Measurements from ENCODE around the gene SUFU.
"Not testable (repeated sequence)": the region's sequence is repeated elsewhere in the genome, so short reads cannot be mapped to it uniquely, and the experiment has no call there.

The SUFU gene

DNA sequence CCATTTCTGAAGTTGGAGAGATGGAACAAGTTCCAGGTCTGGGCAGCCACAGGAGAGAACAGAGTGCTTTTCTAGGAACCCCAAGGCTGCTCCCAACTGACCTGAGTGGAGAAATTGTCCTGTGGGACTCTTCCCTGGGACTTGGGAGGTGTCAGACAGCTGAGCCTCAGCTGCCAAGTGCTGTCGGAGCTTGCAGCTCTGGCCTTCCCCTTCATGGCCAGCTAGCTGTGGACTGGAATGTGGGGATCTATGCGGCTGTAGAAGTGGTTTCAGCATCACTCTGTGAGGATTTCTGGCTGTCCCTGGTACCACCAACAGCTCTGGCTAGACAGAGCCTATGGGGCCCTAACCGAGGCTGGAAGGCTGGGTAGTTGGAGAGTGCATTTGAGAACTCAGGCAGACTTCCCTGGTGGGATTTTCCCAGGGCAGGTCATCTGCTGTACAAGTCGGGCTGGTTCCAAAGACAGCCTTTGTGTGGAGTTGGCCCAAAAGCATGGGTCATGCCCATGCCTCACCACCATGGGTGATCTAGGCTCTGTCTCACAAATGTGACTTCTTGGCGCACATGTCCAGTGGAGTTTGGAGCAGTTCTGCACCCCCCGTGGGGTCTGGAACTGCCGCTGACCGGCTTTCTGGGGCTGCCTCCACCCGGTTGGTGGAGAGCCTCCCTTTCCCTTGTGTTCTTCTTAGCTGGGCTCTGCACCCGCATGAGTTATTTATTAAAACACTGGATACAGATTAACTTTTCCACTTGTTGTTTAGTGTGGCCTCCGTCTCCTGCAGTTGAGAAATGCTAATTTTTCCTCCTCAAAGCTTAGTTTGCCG, 10.9 kb downstream of the SUFU start:
- no peak for DNase-seq (ENCODE audit: low read depth in 2 of 2)

DNA sequence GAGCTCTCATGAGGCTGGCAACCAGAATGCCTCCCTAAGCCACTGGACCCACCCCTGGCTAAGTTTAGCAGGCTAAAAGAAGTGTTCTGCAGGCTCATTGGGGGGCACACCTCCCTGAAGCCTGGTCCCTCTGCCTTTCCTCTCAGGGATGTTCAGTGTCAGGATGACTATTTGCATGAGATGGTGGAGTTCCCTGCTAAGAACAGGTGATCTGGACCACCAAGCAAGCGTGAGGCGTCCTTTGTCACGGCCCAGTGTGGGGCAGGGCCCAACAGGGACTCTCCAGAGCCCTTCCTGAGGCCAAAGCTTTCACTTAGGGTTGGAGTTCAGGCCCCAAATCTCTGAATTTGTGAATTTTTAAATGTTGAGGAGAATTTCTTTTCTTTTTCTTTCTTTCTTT, 12.0 kb downstream of the SUFU start:
- DNase-seq (ENCODE audit: low read depth in 2 of 2) = no peak

DNA sequence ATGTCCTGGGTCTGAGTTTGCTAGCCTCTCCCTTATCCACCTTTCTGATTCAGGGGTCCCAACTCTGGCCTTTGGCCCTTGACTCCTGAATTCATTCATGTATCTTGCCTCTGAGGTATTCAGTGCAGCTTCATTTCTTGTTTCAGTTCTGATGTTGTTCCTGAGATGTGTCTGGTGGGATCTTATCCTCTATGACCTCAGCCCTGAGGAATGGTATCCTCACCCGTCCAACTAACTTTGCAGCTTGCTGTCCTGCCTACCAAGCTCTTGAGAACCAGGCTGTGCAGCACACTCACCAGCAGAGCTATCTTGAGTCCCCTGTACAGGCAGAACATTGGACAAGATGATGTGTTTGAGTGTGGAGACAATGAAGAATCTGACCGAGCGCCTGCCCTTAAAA, 13.8 kb downstream of the SUFU start:
- DNase-seq (ENCODE audit: low read depth in 2 of 2) = no peak

DNA sequence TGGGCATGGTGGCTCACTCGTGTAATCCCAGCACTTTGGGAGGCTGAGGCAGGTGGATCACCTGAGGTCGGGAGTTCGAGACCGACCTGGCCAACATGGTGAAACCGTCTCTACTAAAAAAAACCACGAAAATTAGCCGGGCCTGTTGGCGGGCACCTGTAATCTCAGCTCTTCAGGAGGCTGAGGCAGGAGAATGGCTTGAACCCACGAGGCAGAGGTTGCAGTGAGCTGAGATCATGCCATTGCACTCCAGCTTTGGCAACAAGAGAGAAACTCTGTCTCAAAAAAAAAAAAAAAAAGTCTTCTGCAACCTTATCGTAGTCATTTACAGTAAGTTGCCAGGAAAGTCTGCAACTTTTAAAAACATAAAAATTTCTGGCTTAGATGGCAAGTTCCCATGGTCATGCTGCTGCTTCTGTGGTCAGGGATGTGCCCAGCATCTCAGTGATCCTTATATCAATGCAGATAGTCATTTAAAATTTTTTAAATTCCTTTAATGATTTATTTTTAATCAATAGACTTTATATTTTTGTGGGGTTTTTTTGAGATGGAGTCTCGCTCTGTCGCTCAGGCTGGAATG, 15.6 kb downstream of the SUFU start:
- no peak for DNase-seq (ENCODE audit: low read depth in 2 of 2)

DNA sequence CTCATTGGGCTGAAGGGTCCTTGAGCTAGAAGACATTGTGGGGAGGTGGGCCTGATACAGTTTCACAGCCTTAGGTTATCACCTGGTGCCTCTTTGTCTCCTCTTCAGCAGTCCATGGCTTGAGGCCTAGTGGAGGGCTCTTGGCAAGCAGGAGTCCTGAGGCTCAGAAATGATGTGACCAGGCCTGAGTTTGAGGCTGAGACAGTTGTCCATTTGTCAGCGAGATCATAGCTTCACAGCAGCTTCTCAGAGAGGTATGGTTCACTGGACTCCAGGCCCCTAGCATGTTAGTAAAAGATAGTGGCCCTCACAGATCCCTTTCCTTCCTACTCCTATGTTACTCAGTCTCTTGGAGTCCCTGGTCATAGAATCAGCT, 19.1 kb downstream of the SUFU start:
- no peak for DNase-seq (ENCODE audit: low read depth in 2 of 2)

DNA sequence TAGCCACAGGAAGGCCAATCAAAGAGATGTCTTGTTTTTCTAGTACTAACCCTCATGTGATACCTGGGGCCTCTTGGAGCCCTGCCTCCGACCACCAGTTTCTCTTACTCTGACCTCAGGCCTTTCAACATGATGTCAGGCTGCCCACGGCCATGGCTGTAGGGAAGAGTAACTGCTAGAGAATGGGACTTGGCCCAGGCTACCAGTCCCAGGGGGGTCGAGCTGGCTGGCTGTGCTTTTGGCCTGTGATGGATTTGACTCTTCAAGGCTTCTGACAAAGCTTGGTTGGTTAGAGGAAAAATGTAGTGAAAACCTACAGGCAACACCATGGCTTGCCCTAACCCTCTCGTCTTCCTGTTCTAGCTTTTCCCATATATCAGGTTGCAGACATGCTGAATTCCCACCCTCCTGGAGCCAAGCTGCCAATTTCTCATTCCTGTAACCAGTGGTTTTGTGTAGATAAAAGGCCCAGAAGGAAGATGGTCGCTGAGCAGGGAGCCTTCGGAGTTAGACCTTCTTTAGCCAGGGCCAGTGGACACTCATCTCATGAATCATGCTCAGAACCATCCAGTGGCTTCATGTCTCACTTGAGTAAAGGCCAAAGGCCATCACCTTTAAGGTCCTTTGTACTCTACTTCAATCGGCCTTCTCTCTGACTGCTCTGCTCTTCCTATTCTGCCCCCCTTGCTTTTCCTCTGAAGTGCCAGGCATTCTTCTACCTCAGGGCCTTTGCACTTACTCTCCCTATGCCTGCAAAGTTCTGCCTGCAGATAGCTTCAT, 19.7 kb downstream of the SUFU start:
- DNase-seq (ENCODE audit: low read depth in 2 of 2) = no peak

DNA sequence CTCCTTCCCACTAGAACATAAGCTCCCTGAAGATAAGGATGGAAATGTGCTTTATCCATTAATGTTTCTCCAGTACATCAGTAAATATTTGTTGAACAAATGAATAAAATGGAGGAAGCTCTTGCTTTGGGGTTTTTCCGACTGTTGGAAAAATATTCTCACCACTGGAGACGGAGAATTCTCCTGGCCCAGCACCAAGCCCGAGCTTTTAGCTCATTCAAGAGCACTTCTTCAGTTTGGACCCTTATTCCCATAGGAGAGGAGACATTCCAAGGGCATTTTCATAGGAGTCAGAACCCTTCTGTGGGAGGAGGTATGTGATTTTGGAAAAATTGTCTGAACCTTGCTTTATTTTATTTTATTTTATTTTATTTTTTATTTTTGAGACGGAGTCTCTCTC, 21.0 kb downstream of the SUFU start:
- DNase-seq (ENCODE audit: low read depth in 2 of 2) = no peak

DNA sequence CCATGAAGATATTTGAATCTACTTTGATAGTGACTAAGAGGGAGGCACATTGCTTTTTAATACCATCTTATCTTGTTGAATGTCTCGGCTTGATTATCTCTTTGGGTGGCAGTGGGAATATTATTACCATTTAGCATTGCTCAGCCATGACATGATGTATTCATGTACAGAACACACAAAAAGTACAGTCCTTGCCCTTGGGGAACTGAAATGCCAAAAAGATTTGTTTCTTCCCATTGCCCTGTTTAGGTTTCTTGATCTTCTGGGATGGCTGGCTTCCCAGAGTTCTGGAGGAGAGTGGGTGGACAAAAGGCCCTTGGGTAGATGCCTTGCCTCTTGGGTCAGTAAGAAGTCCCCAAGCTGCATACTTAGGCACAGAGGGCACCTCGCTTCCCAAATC, 23.8 kb downstream of the SUFU start:
- no peak for DNase-seq (ENCODE audit: low read depth in 2 of 2)

DNA sequence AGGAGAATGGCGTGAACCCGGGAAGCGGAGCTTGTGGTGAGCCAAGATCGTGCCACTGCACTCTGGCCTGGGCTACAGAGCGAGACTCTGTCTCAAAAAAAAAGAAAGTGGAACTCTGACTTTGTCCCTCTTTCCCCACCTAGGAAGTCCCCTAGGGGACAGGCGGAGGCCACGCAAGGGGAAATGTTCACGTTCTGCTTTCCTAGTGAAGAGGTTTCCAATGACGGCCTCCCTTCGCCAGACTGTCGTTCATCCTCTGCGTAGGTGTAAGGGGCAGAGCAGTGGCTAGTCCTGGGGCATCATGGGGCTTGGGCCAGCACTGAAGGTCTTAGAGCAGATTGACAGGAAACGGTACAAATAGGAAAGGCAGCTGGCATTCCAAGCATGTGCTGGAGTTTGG, 30.6 kb downstream of the SUFU start:
- DNase-seq (ENCODE audit: low read depth in 2 of 2) = no peak

DNA sequence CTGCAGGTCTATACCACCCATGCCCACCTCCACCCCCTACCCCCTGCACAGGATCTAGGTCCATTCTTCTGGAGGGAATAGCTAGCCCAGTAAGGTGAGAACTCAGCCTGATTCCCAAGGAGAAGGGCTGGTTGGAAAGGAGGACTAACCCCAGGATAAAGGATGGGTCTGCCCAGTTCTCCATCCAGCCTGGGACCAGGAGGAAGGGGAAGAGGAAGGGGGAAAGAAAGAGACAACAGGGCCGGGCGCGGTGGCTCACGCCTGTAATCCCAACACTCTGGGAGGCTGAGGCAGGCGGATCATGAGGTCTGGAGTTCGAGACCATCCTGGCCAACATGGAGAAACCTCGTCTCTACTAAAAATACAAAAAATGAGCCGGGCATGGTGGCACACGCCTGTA, 31.2 kb downstream of the SUFU start:
- not testable (repeated sequence) for DNase-seq (ENCODE audit: low read depth in 2 of 2)

DNA sequence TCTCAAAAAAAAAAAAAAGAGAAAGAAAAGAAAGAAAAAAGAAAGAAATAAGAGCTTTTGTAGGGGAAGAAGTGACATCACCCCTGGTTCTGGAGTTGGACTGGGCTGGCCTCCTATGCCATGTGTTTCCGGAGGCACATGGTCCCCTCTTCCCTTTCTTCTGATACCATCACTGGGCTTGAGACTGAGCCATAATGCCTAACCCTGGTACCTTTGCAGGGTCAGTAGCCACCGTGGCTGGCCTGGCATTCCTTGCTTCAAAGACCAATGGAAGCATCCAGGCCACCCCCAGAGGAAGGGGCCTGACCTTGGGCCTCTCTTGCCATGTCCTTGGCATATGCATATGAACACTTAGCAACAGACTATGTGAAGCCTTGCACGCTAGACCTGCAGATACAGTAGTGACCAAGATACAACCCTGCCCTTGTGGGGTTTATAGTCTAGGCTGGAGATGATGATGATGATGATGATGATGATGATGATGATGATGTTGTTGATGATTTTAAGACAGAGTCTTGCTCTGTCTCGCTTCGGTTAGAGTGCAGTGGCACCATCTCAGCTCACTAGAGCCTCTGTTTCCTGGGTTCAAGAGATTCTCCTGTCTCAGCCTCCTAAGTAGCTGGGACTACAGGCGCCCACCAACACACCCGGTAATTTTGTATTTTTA, 31.8 kb downstream of the SUFU start:
- no peak for DNase-seq (ENCODE audit: low read depth in 2 of 2)

DNA sequence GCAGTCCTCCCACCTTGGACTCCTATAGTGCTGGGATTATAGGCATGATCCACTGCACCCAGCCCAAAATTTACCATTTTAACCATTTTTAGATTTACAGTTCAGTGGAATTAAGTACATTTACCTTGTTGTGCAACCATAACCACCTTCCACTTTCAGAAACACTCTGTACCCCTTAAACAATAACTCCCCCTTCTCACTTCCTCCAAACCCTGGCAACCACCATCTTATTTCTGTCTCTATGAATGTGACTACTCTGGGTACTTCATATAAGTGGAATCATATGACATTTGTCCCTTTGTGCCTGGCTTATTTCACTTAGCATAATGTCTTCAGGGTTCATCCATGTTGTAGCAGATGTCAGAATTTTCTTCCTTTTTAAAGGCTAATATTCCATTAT, 33.6 kb downstream of the SUFU start:
- DNase-seq (ENCODE audit: low read depth in 2 of 2) = no peak

DNA sequence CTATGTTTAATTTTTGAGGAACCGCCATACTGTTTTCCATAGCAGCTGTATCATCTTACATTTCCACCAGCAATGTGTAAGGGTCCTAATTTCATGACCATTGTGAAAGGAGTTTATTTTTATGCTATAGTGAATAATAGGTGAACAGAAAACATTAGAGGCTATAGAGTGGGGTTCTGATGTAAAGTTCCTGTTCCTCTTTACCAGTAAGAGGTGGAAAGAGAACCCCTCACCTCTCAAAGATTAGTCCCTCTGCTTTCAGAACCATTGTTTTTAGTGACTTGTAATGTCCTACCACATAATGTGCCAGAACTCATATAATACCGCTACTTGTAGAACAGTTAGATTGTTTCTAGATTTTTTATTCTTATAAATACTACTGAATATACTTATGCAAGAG, 34.2 kb downstream of the SUFU start:
- no peak for DNase-seq (ENCODE audit: low read depth in 2 of 2)

DNA sequence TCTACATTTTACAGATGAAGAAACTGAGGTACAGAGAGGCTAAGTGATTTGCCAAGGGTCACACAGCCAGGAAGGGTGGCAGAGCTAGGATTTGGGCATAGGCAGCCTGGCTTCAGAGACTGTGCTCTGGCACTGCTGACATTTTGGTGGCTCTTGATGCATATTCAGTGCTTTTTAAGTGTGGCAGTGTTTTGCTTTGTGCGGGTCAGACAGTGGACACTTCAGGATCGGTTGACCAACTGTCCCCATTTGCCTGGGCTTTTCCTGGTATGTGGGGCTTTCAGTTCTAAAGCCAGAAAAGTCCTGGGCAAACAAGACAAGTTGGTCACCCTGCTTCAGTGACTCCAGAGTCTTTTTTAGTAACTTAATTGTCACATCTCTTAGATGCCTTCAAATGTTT, 35.0 kb downstream of the SUFU start:
- no peak for DNase-seq (ENCODE audit: low read depth in 2 of 2)

DNA sequence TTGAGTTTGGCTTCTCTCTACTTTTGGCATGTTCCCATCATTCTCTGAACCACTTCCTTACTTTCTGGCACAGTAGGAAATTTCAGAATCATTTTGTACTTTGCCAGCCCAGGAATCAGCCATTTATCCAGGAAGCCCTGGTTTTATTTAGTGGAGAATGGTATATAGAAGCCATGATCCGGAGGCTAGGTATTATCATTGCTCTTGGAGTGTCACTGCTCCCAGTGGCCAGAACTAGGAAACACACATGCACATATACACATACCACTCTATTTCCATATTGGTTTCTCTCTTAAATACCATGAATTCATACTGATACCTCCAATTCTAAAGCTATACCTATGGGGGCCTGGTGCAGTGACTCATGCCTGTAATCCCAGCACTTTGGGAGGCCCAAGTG, 36.3 kb downstream of the SUFU start:
- DNase-seq (ENCODE audit: low read depth in 2 of 2) = no peak

DNA sequence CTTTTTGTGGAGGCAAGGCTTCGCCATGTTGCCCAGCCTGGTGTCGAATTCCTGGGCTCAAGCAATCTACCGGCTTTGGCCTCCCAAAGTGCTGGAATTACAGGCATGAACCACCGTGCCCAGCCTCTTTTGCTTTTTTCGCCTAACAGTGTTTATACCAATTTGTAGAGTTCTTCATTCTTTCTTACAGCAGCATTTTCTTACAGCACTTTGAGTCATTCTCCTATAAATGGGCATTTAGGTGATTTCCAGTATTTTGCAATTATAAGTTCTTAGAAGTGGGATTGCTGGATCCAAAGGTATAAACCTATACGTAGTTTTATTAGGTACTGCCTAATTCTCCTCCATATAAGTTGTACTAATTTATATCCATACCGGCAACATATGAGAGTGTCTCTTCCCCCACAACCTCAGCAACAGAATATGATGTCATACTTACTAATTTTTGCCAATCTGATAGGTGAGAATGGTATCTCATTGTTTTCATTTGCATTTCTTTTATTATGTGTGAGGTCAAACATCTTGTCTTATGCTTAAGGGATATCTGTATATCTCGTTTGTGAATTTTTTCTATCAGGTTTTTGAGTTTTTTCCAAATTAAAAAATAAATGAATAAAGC, 39.1 kb downstream of the SUFU start:
- no peak for DNase-seq (ENCODE audit: low read depth in 2 of 2)

DNA sequence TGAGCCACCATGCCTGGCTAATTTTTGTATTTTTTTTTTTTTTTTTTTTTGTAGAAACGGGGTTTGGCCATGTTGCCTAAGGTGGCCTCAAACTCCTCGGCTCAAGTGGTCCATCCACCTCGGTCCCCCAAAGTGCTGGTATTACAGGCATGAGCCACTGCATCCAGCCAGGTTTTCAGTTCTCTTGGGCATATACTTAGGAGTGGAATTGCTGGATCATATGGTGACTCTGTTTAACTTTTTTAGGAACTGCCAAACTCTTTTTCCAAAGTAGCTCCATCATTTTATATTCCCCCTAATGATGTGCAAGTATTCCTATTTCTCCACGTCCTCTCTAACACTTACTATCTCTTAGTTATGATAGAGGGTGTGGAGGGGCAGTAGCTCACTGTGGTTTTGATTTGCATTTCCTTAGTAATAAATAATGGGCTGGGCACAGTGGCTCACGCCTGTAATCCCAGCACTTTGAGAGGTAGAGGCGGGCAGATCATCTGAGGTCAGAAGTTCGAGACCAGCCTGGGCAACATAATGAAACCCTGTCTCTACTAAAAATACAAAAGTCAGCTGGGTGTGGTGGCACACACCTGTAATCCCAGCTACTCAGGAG, 41.6 kb downstream of the SUFU start:
- DNase-seq (ENCODE audit: low read depth in 2 of 2) = no peak

DNA sequence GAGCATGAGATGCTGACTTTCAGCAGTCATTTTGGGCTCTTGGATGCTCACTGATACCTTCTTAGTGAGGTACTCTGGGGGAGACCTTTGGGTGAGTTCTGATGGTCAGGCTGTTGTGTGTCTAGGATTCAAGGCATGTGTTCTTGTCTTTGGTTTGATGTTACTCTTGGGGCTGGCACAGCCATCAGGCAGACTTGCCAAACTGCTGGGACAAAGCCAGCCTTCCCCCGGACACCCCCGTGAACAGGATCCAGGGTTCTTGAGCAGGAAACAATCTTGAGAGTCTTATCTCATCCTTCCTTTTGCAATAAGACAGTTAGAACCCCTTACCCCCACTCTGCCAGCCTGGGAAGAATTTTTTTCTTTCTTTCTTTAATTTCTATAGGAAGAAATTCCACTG, 42.2 kb downstream of the SUFU start:
- DNase-seq (ENCODE audit: low read depth in 2 of 2) = no peak

DNA sequence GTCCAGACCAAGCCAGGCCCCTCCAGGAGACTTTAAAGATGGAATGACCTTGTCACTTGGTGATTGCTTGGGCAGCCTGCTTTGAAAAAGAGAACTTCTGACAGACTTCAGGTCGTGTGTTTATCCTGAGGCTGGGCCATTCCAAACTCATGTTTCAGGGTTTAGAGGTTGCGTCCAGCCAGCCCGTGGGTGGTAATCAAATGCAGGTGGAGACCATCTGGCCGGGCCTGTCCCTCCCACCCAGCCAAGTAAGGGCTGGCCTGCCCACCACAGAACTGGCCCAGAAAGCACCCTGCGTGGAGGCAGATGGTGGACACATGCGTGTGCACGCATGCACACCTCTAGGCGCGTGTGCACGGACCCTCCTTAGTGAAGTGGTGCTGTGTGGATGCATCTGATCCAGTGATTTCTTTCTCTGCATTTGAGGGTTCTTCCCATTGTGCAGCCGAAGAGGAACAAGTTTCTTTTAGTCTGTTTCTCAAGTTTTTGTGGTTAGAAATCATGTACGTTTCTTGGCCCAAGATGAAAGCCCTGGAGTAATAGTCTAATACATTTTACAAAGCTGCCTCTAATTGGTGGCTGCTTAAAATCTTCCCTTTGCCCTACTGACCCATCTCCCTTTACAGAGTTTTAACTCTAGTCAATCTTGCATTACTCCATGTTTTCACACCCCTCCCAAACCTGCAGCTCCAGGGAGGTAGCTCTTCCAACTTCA, 43.0 kb downstream of the SUFU start:
- DNase-seq (ENCODE audit: low read depth in 2 of 2) = no peak

DNA sequence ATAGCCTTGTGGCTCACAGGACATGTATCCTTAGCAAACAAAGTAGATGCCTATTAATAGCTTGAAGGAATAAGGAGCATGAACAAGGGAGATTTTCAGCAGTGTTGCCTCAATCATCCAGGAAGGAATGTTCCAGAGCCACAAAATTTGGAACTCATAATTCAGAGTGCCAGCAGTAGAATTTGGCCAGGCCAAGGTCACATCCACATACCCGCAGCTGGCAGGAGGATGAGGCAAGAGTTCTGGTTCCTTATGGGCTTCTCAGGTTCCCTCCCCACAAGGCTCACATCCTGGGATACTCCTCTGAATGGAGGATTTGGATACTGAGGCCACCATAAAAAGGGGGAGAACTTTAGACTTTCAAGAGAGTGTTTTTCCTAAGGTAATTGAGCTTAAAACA, 45.8 kb downstream of the SUFU start:
- no peak for DNase-seq (ENCODE audit: low read depth in 2 of 2)

DNA sequence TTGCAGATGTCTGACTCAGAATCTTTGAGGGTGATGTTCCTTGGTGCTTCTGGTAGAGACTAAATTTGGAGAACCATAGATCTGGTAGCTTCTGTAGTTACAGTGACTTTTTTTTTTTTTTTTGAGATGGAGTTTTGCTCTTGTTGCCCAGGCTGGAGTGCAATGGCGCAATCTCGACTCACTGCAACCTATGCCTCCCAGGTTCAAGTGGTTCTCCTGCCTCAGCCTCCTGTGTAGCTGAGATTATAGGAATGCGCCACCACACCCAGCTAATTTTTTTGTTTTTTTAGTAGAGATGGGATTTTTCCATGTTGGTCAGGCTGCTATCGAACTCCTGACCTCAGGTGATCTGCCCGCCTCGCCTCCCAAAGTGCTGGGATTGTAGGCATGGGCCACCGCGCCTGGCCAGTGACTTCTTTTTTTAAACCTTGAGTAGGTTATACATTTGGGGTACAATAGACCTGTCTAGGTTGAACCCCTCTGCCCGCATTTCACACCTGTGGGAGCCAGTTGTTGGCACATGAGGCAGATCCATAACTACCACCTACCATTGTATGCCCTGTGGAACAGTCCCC, 47.0 kb downstream of the SUFU start:
- DNase-seq (ENCODE audit: low read depth in 2 of 2) = no peak
